NCI-H2196 treated with DMSO at 0.1 percent for 48 hours (cell line): ENCODE measurements around the gene SLC39A7.

Experiments used
- DNase-seq: peaks from one replicate; lab custom pipeline; 2025; ENCODE audit not compliant: unreplicated experiment; lab: John Stamatoyannopoulos, UW

SLC39A7 gene

GRCh38 chr6:33189164-33189563, 11.5 kb upstream of the SLC39A7 start:
- DNase-seq = no peak

DNA sequence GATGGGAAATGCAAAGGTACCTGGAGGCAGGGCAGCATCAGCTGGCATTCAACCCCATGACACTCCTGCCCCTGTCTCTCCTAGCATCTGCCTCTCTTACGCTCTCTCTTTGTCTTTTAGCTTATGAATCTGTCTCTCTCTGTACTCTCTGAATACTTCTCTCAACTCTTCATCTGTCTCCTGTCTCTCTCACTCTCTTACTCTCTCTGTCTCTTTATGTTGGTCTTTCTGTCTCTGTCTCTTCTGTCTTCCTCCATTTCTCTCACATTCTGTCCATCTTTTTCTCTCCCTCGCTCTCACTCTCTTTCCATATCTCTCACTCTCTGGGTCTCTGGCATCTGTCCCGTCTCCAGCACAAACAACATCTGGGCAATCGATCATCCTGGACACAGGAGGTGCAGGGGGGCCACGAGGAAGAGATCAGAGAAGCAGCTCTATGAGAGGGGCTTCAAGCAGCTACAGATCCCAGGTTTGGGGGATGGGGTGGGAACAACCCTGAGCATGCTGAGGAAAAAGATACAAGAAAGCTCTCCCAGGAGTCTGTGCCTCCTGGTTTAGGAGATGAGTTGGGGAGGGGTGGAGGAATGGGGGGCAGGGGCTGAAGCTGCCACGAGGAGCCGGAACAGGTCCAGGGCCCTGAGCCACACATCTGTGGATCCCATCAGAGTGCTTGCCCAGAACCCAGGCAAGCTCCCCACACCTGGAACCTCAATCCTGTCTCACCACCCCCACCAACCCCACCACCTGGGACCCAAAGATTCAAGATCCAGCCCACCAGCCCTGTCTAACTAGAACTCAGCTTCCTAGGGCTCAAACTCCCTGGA, 10.8 kb upstream of the SLC39A7 start:
- DNase-seq = no peak

DNA sequence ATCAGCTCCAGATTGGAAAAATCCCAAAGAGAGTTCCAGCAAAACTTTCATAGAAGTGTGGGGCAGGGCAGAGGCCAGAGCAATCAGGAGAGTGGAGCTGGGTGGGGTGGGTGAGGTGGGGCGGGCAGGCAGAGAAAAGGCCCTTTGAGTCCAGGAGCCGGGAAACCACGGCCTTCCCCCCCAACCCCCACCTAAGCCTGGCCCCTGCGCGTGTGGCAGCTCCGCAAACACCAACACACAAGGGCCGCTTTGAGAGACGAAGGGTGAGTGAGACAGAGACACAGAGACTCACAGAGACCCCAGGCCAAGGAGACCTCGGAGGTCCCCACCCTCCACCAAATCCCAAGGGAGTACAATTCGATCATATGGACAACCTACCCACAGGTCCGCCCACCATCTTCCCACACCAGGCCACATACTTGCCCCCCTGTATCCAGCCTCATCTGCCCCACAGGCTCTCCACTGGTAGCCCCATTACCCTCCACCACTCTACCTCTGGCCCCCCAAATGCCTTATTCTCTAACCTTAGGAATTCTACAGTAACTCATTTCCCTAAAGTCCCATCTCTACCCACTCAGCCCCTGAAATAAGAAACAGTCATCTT, 10.1 kb upstream of the SLC39A7 start:
- DNase-seq = no peak

DNA sequence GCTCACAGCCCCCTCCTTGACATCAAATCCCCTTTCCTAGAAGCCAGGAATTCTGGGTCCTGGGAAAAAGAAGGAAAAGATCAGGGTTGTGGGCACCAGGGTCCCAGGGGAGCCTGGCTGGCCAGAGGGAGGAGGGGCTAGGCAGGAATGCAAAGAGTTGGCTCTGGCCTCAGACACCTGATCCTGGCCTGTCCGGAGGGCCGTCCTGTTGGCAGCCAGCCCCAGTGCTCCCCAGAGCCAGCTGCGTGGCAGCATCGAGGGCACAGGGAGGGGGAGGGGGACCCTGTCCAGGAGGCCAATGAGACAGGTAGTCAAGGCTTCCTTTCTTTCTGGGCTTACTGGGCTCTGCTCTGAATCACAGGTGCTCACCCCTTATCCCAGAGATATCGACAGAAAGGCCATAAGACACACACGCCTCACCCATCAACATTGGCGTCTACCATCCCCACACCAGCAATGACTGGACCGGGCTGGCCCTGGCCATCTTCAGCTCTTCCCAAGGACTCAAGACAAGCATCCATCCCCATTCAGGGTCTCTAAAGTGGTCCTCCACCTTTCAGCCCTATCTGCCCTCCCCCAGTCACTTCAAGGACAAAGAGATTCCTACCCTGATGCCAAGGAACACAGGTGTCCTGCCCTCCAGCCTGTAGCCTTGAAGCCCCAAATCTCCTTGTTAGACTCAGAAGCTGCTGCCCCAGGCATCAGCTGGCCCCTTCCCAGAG, 9.1 kb upstream of the SLC39A7 start:
- peak; percentile 77 for DNase-seq

GRCh38 chr6:33192105-33192646, 8.5 kb upstream of the SLC39A7 start, which contains the start of gene COL11A2:
Gene COL11A2 (minus strand): TSS chr6:33192467. CDS start chr6:33192240, 227 bp downstream.
- no peak for DNase-seq

GRCh38 chr6:33192671-33193602, 7.7 kb upstream of the SLC39A7 start:
- DNase-seq = no peak

GRCh38 chr6:33193619-33194018, 7.0 kb upstream of the SLC39A7 start:
- DNase-seq = no peak

DNA sequence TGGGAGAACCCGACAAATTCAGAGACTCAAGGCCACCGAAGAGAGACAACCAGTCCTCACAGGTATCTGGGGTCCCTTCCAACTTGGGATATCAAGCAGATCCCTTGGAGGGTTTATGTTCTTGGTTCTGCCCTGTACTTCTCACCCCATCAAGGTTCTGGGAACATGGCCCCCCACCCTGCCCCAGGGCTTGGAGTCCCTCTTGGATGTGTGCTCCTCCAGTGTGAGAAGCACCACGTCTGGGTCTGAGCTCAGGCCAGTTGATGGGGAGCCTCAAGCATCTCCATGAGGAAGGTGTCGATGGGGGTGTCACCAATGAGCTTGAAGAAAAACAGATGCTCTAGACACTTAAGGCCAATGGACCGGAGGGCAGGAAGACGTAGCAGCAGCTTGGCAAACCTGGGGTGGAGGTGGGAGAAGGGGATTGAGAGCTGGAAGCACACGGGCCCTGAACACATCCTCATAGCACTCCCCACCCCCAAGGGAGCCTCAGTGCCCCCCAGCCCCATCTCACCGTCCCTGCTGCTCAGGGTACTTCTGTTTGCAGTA, 6.2 kb upstream of the SLC39A7 start:
- DNase-seq = no peak

DNA sequence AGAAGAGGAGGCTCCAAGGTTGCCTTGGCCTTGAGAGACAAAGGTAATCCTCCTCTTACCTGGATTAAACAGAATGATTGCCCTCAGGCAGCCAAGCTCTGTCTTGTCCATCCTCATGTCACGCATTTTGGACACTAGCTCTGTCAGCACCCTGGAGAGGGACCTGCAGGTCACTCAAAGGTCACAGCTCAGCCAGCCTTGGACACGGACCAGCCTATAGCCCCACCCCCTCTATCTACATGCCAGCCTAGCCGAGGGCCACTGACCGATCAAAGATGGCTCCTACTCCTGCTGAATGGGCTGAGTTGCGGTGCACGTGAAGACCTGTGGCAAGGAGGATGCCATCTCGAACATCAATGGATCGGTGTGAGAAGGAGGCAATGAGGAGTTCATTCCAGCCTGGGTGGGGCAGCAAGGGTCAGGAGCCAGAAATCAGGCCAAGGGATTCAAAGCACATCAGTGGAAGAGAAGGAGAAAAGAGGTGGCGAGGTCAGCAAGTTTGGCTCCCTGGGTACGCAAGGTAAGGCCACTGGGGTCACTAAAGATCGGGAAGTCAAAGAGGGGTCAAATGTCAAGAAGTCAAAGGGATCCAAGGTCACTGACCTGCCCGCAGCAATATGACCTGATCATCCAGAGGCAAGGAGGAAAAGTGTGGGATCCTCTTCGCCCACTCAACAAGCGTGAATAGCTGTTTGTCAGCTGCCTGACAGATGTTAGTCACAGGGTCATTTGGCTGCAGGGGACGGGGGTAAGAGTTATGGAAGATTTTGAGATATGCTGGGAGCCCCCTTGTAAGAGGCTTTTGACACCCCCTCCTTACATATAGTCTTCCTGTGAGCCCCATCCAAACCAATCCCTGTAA, 5.1 kb upstream of the SLC39A7 start:
- DNase-seq = no peak

- DNase-seq = peak; percentile 94
Observed at GRCh38 chr6:33197431-33198048, 3.1 kb upstream of the SLC39A7 start.

GRCh38 chr6:33198159-33198852, 2.4 kb upstream of the SLC39A7 start:
- DNase-seq = no peak

GRCh38 chr6:33198853-33199436, 1.7 kb upstream of the SLC39A7 start:
- DNase-seq = no peak

GRCh38 chr6:33199687-33200218, 914 bp upstream of the SLC39A7 start:
- peak; percentile 87 for DNase-seq

- no peak for DNase-seq
Observed at GRCh38 chr6:33201147-33201545, 479 bp downstream of the SLC39A7 start.

- no peak for DNase-seq
Observed at GRCh38 chr6:33201935-33202334, 1.3 kb downstream of the SLC39A7 start.

DNA sequence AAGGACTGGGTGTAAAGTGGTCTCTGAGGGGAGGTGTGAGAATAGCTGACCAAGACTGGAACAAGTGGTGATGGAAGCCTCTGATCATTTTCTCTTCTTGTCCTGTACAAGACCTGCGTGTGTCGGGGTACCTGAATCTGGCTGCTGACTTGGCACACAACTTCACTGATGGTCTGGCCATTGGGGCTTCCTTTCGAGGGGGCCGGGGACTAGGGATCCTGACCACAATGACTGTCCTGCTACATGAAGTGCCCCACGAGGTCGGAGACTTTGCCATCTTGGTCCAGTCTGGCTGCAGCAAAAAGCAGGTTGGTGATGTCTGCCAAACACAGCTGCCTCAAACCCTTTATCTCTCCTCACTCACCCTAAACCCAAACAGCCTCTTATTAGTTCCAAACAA, 2.1 kb downstream of the SLC39A7 start:
- no peak for DNase-seq

- no peak for DNase-seq
Observed at GRCh38 chr6:33203443-33204164, 2.9 kb downstream of the SLC39A7 start.
